GM12872 (cell line): Measurements from ENCODE around the gene PCDHGB3.
A peak's percentile ranks its signal among the peaks of the same experiment; 100 is the strongest.

Experiments
- CTCF ChIP-seq: IDR thresholded peaks from 3 replicates; pipeline ENCODE4 v1.5.1; 2011; ENCODE audit warnings: low read depth, mild to moderate bottlenecking, low read length, moderate library complexity; ENCODE audit not compliant: insufficient read depth

The PCDHGB3 gene

GRCh38 chr5:141366016-141366896, 3.8 kb upstream of the PCDHGB3 start:
- TF ChIP-seq CTCF = no peak

- TF ChIP-seq CTCF = no peak
These were observed 1.8 kb downstream of the PCDHGB3 start for GRCh38 chr5:141371572-141372475.

- peak; percentile 45; the same call in 1 of the 3 replicates for TF ChIP-seq CTCF
These were observed 3.8 kb downstream of the PCDHGB3 start, which contains the start of gene PCDHGA6 for GRCh38 chr5:141373673-141374317. Gene PCDHGA6 (plus strand): TSS chr5:141373891. CDS start chr5:141374084, 193 bp downstream.

GRCh38 chr5:141374627-141375026, 4.6 kb downstream of the PCDHGB3 start:
- no peak for TF ChIP-seq CTCF

- TF ChIP-seq CTCF = 0 out of 3 replicates have a peak, but pooled peaks have one; percentile 1
These were observed 12.6 kb downstream of the PCDHGB3 start, which contains the start of gene PCDHGA7 for GRCh38 chr5:141382469-141383294. Gene PCDHGA7 (plus strand): TSS chr5:141382742. CDS start chr5:141382900, 158 bp downstream.

GRCh38 chr5:141383345-141383744, 13.3 kb downstream of the PCDHGB3 start:
- no peak for TF ChIP-seq CTCF
